AG04449 (cell line): ENCODE results near the gene CADPS2.

Experiments used
- CTCF ChIA-PET: fragments of 350-600 bp; formaldehyde crosslinking; extraction: SDS; loops from one replicate; lab custom pipeline; 2021; ENCODE audit warnings: antibody characterized with exemption; lab: Yijun Ruan, JAX
- POLR2A ChIA-PET: fragments of 400-600, 350-600 bp; formaldehyde crosslinking; extraction: SDS; loops from one replicate; lab custom pipeline; 2020; ENCODE audit warnings: antibody characterized with exemption, inconsistent platforms; lab: Yijun Ruan, JAX
- DNase-seq: peaks from one replicate; pipeline ENCODE4 v3.0.0-alpha.2; 2010; ENCODE audit warnings: low read depth, low spot score
- H3K4me3 ChIP-seq: 2 replicates; pipeline ENCODE4 v1.5.1; 2011; ENCODE audit warnings: low read depth, mild to moderate bottlenecking, control low read depth, low read length
- TF ChIP-seq, protein P1 (sequence below): IDR thresholded peaks from one replicate; pipeline ENCODE4 v1.5.1; 2011; ENCODE audit warnings: mild to moderate bottlenecking, moderate library complexity, low read length, control low read depth, inconsistent platforms; ENCODE audit not compliant: insufficient read depth; ENCODE audit errors: missing control alignments

The CADPS2 gene

DNA sequence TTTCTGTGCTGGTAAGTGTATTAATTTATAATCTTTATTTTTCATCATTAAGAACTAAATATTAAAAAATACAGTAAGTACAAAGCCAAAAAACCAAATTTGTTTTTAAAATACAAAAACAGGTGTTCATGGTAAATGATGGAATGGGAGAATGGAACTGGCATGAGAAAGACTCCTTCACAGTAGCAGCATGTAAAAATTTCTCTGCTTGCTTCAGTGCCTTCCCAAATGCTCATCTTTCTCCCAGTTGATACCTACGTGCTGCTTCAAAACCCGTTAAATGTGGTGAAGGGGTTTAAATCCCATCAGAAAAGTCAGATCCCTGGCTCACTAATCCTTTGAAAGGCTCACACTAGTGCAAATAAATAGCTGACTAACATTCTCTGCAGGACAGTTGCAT, 191.6 kb downstream of the CADPS2 start:
- POLR2A ChIA-PET: no interaction called here
- CTCF ChIA-PET: no interaction called here
- TF ChIP-seq, protein P1, sequence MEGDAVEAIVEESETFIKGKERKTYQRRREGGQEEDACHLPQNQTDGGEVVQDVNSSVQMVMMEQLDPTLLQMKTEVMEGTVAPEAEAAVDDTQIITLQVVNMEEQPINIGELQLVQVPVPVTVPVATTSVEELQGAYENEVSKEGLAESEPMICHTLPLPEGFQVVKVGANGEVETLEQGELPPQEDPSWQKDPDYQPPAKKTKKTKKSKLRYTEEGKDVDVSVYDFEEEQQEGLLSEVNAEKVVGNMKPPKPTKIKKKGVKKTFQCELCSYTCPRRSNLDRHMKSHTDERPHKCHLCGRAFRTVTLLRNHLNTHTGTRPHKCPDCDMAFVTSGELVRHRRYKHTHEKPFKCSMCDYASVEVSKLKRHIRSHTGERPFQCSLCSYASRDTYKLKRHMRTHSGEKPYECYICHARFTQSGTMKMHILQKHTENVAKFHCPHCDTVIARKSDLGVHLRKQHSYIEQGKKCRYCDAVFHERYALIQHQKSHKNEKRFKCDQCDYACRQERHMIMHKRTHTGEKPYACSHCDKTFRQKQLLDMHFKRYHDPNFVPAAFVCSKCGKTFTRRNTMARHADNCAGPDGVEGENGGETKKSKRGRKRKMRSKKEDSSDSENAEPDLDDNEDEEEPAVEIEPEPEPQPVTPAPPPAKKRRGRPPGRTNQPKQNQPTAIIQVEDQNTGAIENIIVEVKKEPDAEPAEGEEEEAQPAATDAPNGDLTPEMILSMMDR: no peak
- no peak for DNase-seq
- H3K4me3 ChIP-seq: no peak overlapping the region

DNA sequence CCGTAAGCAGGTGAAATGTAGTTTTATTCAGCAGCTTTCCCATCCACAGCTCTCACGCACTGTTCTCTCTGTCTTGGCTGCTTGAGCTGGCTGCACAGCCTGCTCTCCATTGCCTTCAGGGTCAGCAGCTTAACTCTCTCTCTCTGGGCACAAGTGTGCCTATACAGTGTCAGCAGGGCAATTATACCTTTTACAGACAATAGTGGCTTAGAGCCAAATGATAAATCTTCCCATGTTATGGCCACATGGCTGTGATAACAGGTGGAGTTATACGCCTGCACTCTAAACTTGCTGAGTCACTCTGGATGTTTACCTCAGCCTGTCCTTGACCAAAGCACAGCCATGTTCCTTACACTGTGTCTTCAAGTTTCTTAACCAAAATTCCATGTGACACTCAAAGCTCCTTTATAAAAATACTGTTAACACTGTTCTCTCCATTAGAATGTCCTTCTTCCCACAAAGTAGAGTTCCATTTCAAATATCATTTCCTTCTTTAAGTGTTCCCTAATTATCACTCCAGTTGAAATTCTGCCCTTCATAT, 193.4 kb downstream of the CADPS2 start:
- POLR2A ChIA-PET: no interaction called here
- no peak for DNase-seq

DNA sequence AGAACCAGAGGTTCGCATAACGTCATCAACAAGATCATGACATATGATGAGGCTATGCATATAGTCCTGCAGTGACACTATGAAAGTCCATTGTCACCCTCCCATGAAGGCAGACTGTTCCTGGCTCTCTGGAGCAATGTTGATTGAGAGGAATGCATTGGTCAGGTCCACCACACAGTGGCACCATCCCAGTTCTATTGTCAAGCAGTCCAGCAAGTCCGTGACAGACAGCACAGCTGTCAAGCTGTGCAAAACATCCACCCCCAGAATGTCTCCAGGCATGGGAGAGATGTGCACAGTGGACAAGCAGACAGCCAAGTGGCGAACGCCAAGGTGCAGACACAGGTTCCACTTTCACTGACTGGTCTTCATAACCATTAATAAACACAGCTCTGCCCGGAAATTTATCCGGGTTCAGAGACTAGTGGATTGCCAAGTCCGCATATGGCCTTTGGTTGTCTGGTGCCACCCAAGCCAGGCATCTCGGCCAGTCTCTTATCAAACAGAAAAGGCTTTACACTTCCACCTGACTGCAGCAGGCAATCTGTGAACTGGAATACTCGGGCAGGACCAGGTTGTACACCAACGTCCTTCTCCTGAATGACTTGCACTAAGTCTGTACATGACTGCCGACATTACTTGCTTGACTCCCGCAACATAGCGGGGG, 194.6 kb downstream of the CADPS2 start:
- DNase-seq: no peak
- TF ChIP-seq, protein P1: no peak
- ChIA-PET POLR2A (no interaction called here), CTCF (no interaction called here)
- H3K4me3 ChIP-seq: no peak overlapping the region

More for the DNA sequence above, 193.4 kb downstream of the CADPS2 start:
- TF ChIP-seq, protein P1: no peak
- no peak overlapping the region for H3K4me3 ChIP-seq
- CTCF ChIA-PET: no interaction called here

DNA sequence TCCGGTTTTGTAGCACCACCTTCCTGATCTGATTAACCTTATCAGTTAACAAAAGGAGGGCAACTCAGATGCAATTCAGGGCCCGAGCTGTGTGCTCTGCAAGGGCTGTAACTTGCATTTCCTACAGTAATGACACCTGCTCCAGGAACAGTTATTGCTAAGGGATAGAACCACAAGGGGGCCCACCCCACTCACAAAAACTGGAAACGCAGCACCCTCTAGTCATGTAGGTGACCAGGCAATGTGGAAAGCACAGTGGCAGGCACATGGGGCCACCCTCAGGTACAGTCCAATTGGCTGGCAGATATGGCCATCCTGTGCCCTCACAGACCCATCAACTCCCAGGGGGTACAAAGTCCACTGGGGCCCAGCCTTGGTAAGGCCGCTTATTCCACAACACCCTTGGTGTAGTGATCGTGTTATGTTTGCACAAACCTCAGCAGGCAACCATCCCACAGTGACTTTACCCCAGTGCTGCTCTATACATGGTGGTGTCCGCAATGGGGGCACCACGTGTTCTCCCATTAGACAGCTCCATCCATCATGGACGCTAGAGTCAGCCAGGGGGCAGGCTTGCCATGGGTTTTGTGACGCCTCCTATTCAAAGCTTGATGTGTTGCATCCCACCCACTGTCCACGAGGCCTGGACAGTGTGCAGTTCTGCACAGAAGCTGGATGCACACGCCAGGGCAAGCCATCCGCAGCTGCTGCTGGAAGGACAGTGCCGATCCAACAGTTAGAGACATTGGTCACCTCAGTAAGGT, 196.7 kb downstream of the CADPS2 start:
- no peak overlapping the region for H3K4me3 ChIP-seq
- POLR2A ChIA-PET: no interaction called here
- TF ChIP-seq, protein P1: no peak
- CTCF ChIA-PET: no interaction called here
- DNase-seq: no peak

DNA sequence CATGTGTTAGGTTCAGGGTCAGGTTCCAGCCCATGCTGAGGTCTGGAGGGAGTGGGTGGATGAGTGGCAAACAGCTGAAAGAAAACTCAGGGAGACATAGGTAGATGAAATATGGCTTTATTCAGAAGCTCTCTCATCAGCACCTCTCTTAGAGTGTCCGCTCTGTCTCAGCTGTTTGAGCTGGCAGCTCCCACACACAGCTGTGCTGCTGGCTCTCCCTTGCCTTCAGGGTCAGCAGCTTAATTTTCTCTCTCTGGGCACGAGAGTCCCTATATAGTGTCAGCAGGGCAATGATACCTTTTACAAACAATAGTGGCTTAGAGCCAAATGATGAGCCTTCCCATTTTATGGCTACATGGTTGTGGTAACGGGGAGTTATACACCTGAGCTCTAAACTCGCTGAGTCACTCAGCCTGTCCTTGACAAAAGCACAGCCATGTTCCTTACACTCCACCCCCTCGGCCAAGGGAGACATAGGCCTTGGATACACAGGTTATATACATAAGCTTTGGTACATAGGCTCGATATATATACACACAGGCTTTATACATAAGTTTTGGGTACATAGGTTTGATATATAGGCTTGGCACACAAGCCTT, 197.8 kb downstream of the CADPS2 start:
- ChIA-PET CTCF (no interaction called here), POLR2A (no interaction called here)
- H3K4me3 ChIP-seq: no peak overlapping the region
- TF ChIP-seq, protein P1: no peak
- no peak for DNase-seq

DNA sequence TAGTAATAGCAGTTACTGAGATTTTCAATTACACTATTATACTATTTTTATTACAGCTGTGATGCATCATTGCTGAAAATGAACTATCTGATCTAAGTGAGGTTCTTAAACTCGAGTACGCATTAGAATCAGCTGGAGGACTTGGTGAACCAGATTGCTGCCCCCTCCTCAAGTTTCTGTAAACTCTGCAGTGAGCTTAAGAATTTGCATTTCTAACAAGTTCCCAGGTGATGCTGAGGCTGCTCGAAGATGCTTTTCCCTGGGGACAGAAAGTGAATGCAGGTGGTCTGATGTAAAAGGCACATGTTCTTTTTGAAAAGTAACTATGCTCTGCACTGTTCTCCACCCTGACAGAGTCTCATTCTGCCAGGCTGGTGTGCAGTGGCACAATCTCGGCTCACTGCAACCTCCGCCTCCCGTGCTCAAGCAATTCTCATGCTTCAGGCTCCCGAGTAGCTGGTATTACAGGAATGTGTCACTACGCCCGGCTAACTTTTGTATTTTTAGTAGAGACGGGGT, 199.8 kb downstream of the CADPS2 start:
- H3K4me3 ChIP-seq: no peak overlapping the region
- ChIA-PET POLR2A (no interaction called here), CTCF (no interaction called here)
- DNase-seq: no peak
- TF ChIP-seq, protein P1: no peak
